Measurements from ENCODE around the gene TPPP3. TPM values are rescaled to one million over a fixed set of nuclear protein-coding genes. Genes with fewer than 3 reads are reported as not detected.

TPPP3 gene
- total and polyA plus RNA-seq, 9 of the 15 experiments (the other 6 are each of a cell fraction or from before 2014, with no cell fraction given), result 0.13 to 0.50 (median 0.36) TPM; not detected in 2

- no peaks in the 10 kb centered on the region for H4K20me1 ChIP-seq (replicated peaks; ENCODE audit: control insufficient read depth, insufficient read depth, low read length)
- H3K9ac ChIP-seq (ENCODE audit: insufficient read depth in 1 of 2, low read depth in 2 of 2, low read length in 2 of 2), result peak overlapping the region in 1 of 2 experiments; percentile 28; a peak in 1 of 4 replicates
- BruUV-seq (replicated peaks), result no TSS peak
- intact Hi-C loops (cut with micrococcal nuclease), result no loop called here
- H2AFZ ChIP-seq (ENCODE audit: low read depth, low read length), result no peak overlapping the region
- TF ChIP-seq ZBTB17 (CRISPR knock-in tag; IDR thresholded peaks at IDR 0.05), result no peak
- TF ChIP-seq, protein P1, sequence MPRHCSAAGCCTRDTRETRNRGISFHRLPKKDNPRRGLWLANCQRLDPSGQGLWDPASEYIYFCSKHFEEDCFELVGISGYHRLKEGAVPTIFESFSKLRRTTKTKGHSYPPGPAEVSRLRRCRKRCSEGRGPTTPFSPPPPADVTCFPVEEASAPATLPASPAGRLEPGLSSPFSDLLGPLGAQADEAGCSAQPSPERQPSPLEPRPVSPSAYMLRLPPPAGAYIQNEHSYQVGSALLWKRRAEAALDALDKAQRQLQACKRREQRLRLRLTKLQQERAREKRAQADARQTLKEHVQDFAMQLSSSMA (CRISPR knock-in tag; IDR thresholded peaks at IDR 0.05), result no peak
- TF ChIP-seq CREB1 (IDR thresholded peaks at IDR 0.05), result no peak
- no peak for TF ChIP-seq CREB1 (CRISPR knock-in tag; IDR thresholded peaks at IDR 0.05)
- TF ChIP-seq RCOR1 (IDR thresholded peaks at IDR 0.05; ENCODE audit: borderline replicate concordance in 1 of 2, low read depth in 2 of 2, low read length in 2 of 2), result no peak
- no peak for TF ChIP-seq ZNF766 (CRISPR knock-in tag; conservative IDR thresholded peaks at IDR 0.05)
- TF ChIP-seq ILF3 (IDR thresholded peaks at IDR 0.05; ENCODE audit: borderline replicate concordance), result no peak
- no peak for TF ChIP-seq SIN3B (IDR thresholded peaks at IDR 0.05; ENCODE audit: low read depth)
- TF ChIP-seq FOXP1 (CRISPR knock-in tag; IDR thresholded peaks at IDR 0.05), result no peak
- no peak for TF ChIP-seq ETS2 (tag; IDR thresholded peaks at IDR 0.05; ENCODE audit: borderline replicate concordance, poor library complexity, severe bottlenecking)
- TF ChIP-seq, protein P2, sequence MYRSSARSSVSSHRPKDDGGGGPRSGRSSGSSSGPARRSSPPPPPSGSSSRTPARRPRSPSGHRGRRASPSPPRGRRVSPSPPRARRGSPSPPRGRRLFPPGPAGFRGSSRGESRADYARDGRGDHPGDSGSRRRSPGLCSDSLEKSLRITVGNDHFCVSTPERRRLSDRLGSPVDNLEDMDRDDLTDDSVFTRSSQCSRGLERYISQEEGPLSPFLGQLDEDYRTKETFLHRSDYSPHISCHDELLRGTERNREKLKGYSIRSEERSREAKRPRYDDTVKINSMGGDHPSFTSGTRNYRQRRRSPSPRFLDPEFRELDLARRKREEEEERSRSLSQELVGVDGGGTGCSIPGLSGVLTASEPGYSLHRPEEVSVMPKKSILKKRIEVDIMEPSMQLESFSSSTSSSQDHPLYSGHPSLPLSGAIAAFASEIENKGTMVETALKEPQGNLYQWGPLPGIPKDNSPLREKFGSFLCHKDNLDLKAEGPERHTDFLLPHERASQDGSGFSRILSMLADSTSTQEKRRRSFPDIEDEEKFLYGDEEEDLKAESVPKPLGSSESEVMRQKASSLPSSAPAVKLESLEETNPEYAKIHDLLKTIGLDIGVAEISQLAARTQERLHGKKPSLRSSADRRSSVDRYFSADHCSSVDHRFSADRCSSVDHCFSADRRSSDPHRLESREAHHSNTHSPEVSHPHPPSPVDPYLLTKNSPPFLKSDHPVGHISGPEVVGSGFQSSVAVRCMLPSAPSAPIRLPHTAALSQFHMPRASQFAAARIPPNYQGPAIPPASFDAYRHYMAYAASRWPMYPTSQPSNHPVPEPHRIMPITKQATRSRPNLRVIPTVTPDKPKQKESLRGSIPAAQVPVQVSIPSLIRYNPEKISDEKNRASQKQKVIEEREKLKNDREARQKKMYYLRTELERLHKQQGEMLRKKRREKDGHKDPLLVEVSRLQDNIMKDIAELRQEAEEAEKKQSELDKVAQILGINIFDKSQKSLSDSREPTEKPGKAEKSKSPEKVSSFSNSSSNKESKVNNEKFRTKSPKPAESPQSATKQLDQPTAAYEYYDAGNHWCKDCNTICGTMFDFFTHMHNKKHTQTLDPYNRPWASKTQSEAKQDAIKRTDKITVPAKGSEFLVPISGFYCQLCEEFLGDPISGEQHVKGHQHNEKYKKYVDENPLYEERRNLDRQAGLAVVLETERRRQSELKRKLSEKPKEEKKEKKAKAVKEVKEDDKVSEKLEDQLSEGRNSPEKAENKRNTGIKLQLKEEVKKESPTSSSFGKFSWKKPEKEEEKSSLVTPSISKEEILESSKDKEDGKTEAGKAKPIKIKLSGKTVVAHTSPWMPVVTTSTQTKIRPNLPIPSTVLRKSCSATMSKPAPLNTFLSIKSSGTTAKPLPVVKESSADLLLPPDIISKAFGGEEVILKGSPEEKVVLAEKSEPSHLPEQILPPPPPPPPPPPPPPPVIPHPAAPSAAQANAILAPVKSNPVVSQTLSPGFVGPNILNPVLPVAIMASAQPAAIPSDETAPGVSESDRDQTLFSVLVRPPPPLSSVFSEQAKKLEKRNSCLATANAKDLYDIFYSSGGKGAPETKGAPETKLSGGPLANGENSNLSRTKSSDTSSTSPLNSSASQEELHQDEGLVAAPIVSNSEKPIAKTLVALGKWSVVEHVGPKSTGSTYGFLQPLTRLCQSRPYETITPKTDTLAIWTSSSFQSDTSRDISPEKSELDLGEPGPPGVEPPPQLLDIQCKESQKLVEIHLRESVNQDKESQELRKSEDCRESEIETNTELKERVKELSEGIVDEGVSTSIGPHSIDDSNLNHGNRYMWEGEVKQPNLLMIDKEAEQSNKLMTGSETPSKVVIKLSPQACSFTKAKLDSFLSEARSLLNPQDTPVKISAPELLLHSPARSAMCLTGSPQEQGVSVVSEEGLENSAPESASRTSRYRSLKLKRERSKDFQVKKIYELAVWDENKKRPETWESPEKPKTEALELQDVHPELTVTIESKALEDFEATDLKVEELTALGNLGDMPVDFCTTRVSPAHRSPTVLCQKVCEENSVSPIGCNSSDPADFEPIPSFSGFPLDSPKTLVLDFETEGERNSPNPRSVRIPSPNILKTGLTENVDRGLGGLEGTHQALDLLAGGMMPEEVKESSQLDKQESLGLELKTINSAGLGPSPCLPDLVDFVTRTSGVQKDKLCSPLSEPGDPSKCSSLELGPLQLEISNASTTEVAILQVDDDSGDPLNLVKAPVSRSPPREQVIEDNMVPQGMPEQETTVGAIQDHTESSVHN (IDR thresholded peaks at IDR 0.05; ENCODE audit: borderline replicate concordance in 1 of 2, low read depth in 1 of 2), result no peak
- TF ChIP-seq ADNP (tag; IDR thresholded peaks at IDR 0.05), result no peak
- no peak overlapping the region for H3K4me2 ChIP-seq (ENCODE audit: insufficient read depth, low read length)
- H3K4me3 ChIP-seq, result no peak overlapping the region
- in situ Hi-C loops (cut with MboI), result no loop called here
- H3K27ac ChIP-seq (ENCODE audit: extremely low read depth, low read depth, low read length), result no peak overlapping the region
- H3K79me2 ChIP-seq (ENCODE audit: control insufficient read depth, insufficient read depth, low read length), result no peaks in the 10 kb centered on the region
- WGBS (ENCODE audit: insufficient coverage, low coverage, missing lambda C conversion rate), result 5% methylated on average over 4 of the region's 4 CpGs
- ATAC-seq (no peak), FAIRE-seq (no peak), DNase-seq (ENCODE audit: extremely low read depth in 1 of 4, low spot score in 3 of 4) (no peak)
- ChIA-PET CTCF (ENCODE audit: low intra/inter-chr PET ratio) (no interaction called here), POLR2A (interaction anchor here (0.7 kb wide), 1 partner anchor 306 kb away, joined by 3 read pairs; no protein-coding TSS in a partner anchor)
- no peaks in the 10 kb centered on the region for H3K9me1 ChIP-seq (ENCODE audit: control insufficient read depth, insufficient read depth, low read length)
- no peaks in the 10 kb centered on the region; a peak in 1 of 5 replicates for H3K4me1 ChIP-seq (replicated peaks in 1 of 2; ENCODE audit: control insufficient read depth in 2 of 2, insufficient read depth in 2 of 2, low read length in 2 of 2)
- H3K9me3 ChIP-seq (replicated peaks; ENCODE audit: control insufficient read depth, insufficient read depth, low read depth, low read length), result no peaks in the 10 kb centered on the region
- H3K27me3 ChIP-seq (ENCODE audit: control insufficient read depth in 2 of 2, insufficient read depth in 2 of 2, low read length in 2 of 2), result peaks cover 18 to 24% of the 10 kb centered on the region in 2 experiments
- H3K36me3 ChIP-seq (ENCODE audit: control insufficient read depth, insufficient read depth, low read length), result no peaks in the 10 kb centered on the region
Observed at GRCh38 chr16:67357561-67357960, 35.7 kb downstream of the TPPP3 start.

All from K562 (cell line).